ENCODE measurements around the gene MMD.

- TF ChIP-seq POLR2A (IDR thresholded peaks at IDR 0.05; ENCODE audit: low read depth, low read length) (no peak), TAF1 (IDR thresholded peaks at IDR 0.05; ENCODE audit: low read depth, low read length) (no peak)
These were observed 76.5 kb downstream of the MMD start for GRCh38 chr17:55345132-55345531.
